ENCODE data around the gene EFCAB8. TPM values are rescaled to one million over a fixed set of nuclear protein-coding genes. Genes with fewer than 3 reads are reported as not detected.

EFCAB8 gene
- total RNA-seq, 1 donor from 2014 or later, result not detected

DNA sequence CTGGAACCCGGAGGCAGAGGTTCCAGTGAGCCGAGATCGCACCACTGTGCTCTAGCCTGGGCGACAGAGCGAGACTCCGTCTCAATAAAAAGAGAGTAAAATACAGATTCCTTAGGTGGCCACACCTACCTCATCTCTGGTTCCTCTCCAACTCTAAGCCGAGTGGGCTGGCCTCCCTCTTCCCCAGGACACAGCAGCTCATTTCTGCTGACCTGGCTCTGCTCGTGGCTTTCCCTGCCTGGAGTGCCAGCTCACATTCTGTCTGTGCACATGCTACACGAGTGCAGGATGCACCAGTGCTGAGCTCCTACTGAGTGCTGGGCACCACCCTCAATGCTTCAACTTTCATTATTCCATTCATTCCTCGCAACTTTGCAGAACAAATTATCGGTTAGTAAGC lies 28.8 kb downstream of the EFCAB8 start:
- no peak for TF ChIP-seq CTCF (IDR thresholded peaks at IDR 0.05)
- intact Hi-C loops (cut with DNase I), result no loop called here
- Histone ChIP-seq H3K4me1 (no peaks in the 10 kb centered on the region), H3K36me3 (no peaks in the 10 kb centered on the region), H3K27ac (no peak overlapping the region), H3K4me3 (no peak overlapping the region), H3K9me3 (no peaks in the 10 kb centered on the region), H3K27me3 (no peaks in the 10 kb centered on the region)
- no peak for DNase-seq (ENCODE audit: low spot score in 2 of 2)

DNA sequence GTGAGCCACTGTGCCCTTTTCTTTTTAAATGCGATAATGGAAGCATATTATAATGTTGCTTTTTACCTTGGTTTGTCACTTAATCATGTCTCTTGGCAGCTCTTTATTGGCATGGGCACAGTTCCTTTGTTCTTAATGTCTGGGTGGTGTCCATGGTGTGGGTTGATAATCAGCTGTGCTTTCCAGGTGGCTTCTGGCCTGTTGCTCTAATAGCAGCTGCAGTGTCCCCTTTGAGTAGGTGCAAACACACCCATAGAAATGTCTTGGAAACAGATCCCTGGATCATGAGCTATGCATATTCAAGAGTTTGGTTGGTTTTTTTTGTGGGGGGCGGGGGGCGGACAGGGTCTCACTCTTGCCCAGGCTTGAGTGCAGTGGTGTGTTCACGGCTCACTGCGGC lies 29.9 kb downstream of the EFCAB8 start:
- no peaks in the 10 kb centered on the region for H3K27me3 ChIP-seq
- H3K36me3 ChIP-seq, result no peaks in the 10 kb centered on the region
- no peak overlapping the region for H3K4me3 ChIP-seq
- no peaks in the 10 kb centered on the region for H3K9me3 ChIP-seq
- intact Hi-C loops (cut with DNase I), result no loop called here
- no peak for DNase-seq (ENCODE audit: low spot score in 2 of 2)
- TF ChIP-seq CTCF (IDR thresholded peaks at IDR 0.05), result no peak
- no peak overlapping the region for H3K27ac ChIP-seq
- H3K4me1 ChIP-seq, result no peaks in the 10 kb centered on the region

- Histone ChIP-seq H3K27me3 (no peaks in the 10 kb centered on the region), H3K36me3 (no peaks in the 10 kb centered on the region), H3K27ac (no peak overlapping the region), H3K4me3 (no peak overlapping the region), H3K9me3 (no peaks in the 10 kb centered on the region), H3K4me1 (no peaks in the 10 kb centered on the region)
- intact Hi-C loops (cut with DNase I), result no loop called here
- no peak for TF ChIP-seq CTCF (IDR thresholded peaks at IDR 0.05)
- no peak for DNase-seq (ENCODE audit: low spot score in 2 of 2)
Measured at GRCh38 chr20:32889281-32889680, 30.6 kb downstream of the EFCAB8 start.

DNA sequence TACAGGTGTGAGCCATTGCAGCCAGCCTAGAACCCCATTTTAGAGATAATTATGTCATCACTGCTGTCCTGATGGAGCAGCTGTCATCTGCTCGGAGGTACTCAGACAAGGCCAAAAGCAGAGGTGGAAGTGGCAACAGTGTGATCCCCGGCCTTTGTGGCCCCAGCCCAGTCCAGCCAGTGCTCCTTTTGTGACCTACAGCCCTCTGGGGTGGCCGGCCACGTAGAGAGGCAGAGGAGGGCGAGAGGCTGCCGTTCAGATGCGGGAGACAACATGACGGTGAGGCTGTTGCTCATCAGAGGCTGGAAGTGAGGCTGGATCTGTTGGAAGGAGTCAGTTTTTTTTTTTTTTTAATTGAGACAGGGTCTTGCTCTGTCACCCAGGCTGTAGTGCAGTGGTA lies 32.8 kb downstream of the EFCAB8 start:
- H3K4me1 ChIP-seq, result no peaks in the 10 kb centered on the region
- H3K9me3 ChIP-seq, result no peaks in the 10 kb centered on the region
- H3K27me3 ChIP-seq, result no peaks in the 10 kb centered on the region
- TF ChIP-seq CTCF (IDR thresholded peaks at IDR 0.05), result no peak
- no peak overlapping the region for H3K27ac ChIP-seq
- no peak for DNase-seq (ENCODE audit: low spot score in 2 of 2)
- intact Hi-C loops (cut with DNase I), result no loop called here
- H3K4me3 ChIP-seq, result no peak overlapping the region
- H3K36me3 ChIP-seq, result no peaks in the 10 kb centered on the region

DNA sequence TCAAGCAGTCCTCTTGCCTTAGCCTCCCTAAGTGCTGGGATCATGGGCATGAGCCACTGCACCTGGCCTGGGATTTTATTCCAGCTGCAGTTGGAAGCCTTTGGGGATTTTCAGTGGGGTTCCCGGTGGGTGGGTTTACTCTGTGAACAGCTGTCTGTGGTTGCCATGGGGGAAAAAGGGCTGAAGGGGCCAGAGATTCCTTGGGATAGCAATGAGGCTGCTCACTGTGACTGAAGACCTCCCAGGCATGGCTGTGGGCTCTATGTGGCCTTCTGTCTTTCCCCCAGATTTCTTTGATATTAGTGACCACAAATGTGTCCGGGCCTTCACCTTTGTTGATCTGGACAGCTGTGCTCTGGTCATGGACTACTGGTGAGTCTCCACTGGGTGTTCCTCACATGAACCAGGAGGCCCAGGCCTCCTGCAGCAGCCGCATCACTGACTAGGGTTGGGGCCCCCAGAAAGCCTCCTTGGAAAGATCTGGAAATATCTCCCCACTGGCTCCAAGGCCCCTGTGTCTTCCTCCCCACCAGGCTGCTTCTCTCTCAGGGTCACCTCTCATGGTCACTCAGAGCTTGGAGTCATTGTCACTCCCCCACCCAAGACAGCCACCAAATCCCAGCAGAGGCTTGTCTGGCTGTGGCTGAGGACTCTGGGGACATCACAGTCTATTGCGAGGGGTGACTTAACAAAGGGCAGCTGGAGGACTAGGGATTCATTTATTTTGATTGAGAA lies 33.4 kb downstream of the EFCAB8 start:
- Histone ChIP-seq H3K4me3 (no peak overlapping the region), H3K4me1 (no peaks in the 10 kb centered on the region), H3K27ac (no peak overlapping the region), H3K9me3 (no peaks in the 10 kb centered on the region), H3K27me3 (no peaks in the 10 kb centered on the region), H3K36me3 (no peaks in the 10 kb centered on the region)
- intact Hi-C loops (cut with DNase I), result no loop called here
- TF ChIP-seq CTCF (IDR thresholded peaks at IDR 0.05), result no peak
- no peak for DNase-seq (ENCODE audit: low spot score in 2 of 2)
